T47D (cell line): Measurements from ENCODE around the gene CDH13.
A peak's percentile ranks its signal among the peaks of the same experiment; 100 is the strongest.

ENCODE experiments used
- DNase-seq, 2 experiments: peaks; one replicate each; pipeline versions ENCODE4 v3.0.0 to v3.0.0-alpha.2; 2011 to 2012; ENCODE audit warnings: low read depth in 1 of 2, low spot score in 1 of 2
- JUND ChIP-seq: IDR thresholded peaks from 2 replicates; pipeline ENCODE4 v1.6.1; 2012; ENCODE audit warnings: low read depth
- in situ Hi-C: cut with HindIII; loops from 2 replicates; pipeline ENCODE4 v1.10.0; 2016; ENCODE audit warnings: low sequenced_read_pairs, low pct_unique_long_range_greater_than_20kb

CDH13 gene

GRCh38 chr16:82646504-82646903, 19.7 kb downstream of the CDH13 start:
- DNase-seq, result no peak
- in situ Hi-C loops, result no loop called here
- no peak for TF ChIP-seq JUND

GRCh38 chr16:82649766-82650165, 23.0 kb downstream of the CDH13 start:
- TF ChIP-seq JUND, result no peak
- no peak for DNase-seq
- in situ Hi-C loops, result no loop called here

GRCh38 chr16:82650804-82651203, 24.0 kb downstream of the CDH13 start:
- no peak for DNase-seq
- in situ Hi-C loops, result no loop called here
- TF ChIP-seq JUND, result no peak

- TF ChIP-seq JUND, result no peak
- no peak for DNase-seq
- in situ Hi-C loops, result no loop called here
Measured at GRCh38 chr16:82651921-82652601, 25.3 kb downstream of the CDH13 start.

GRCh38 chr16:82652826-82653225, 26.1 kb downstream of the CDH13 start:
- in situ Hi-C loops, result no loop called here
- no peak for DNase-seq
- no peak for TF ChIP-seq JUND

GRCh38 chr16:82653550-82654511, 27.1 kb downstream of the CDH13 start:
- no peak for DNase-seq
- TF ChIP-seq JUND, result no peak
- in situ Hi-C loops, result no loop called here

- no peak for DNase-seq
- no peak for TF ChIP-seq JUND
Measured at GRCh38 chr16:82655072-82655714, 28.4 kb downstream of the CDH13 start.

GRCh38 chr16:82655720-82656490, 29.1 kb downstream of the CDH13 start:
- in situ Hi-C loops, result no loop called here

More at GRCh38 chr16:82655072-82655714, 28.4 kb downstream of the CDH13 start:
- in situ Hi-C loops, result no loop called here

GRCh38 chr16:82657239-82657638, 30.5 kb downstream of the CDH13 start:
- TF ChIP-seq JUND, result no peak
- in situ Hi-C loops, result no loop called here

More at GRCh38 chr16:82655720-82656490, 29.1 kb downstream of the CDH13 start:
- no peak for TF ChIP-seq JUND
- DNase-seq, result no peak

GRCh38 chr16:82657786-82658185, 31.0 kb downstream of the CDH13 start:
- no peak for TF ChIP-seq JUND
- no peak for DNase-seq
- in situ Hi-C loops, result no loop called here

More at GRCh38 chr16:82657239-82657638, 30.5 kb downstream of the CDH13 start:
- DNase-seq, result no peak

GRCh38 chr16:82658796-82659195, 32.0 kb downstream of the CDH13 start:
- no peak for TF ChIP-seq JUND
- no peak for DNase-seq
- in situ Hi-C loops, result no loop called here

- in situ Hi-C loops, result no loop called here
- DNase-seq, result peak in 1 of 2 experiments; percentile 25
Measured at GRCh38 chr16:82660075-82660645, 33.4 kb downstream of the CDH13 start.

More at GRCh38 chr16:82660075-82660645, 33.4 kb downstream of the CDH13 start:
- TF ChIP-seq JUND, result no peak
